Measurements from ENCODE around the gene UNC13B.

UNC13B gene

DNA sequence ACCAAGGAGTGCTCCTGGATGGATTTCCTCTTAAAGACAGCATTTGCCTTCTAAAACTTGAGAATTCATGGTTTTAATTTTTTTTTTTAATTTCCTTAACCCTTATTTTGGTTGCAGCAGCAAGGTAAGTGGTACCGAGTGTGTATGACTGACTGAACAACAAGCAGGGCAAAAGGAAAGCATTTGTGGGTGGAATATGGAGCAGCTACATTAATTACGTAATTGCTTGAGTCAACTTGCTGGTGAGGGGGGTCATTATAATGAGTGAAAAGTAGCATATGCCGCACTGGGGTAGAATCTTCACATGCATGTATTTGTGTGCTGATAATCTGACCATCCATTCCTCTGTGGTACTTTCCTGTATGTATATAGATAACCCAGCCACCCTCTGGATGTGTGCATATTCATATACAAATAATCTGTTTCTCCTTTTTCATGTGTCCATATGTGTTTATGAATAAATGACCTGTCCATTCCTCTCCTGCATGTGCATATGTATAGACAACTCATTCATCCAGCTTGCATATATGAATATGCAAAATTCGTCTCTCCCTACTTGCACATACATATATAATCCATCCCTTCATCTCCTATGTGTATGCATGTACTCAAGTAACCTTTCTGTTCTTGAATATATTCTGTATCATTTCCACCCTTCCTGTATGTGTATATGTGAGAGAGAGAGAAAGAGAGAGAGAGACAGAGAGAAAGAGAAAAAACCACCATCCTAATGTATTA, 180.6 kb downstream of the UNC13B start:
- H3K4me1 ChIP-seq (ENCODE audit: control insufficient read depth, low read depth, low read length), result peaks cover 8% of the 10 kb centered on the region
- H3K27me3 ChIP-seq (ENCODE audit: control insufficient read depth, insufficient read depth, low read length), result no peaks in the 10 kb centered on the region
- no peak overlapping the region for H3K27ac ChIP-seq (ENCODE audit: low read length)
- no peak overlapping the region for H3K9ac ChIP-seq (ENCODE audit: low read length)
- H3K36me3 ChIP-seq (ENCODE audit: control insufficient read depth, low read depth, low read length), result no peaks in the 10 kb centered on the region
- no peaks in the 10 kb centered on the region for H3K9me3 ChIP-seq (ENCODE audit: control insufficient read depth, low read depth, low read length)
- no peak overlapping the region for H3K4me3 ChIP-seq (ENCODE audit: low read length)

DNA sequence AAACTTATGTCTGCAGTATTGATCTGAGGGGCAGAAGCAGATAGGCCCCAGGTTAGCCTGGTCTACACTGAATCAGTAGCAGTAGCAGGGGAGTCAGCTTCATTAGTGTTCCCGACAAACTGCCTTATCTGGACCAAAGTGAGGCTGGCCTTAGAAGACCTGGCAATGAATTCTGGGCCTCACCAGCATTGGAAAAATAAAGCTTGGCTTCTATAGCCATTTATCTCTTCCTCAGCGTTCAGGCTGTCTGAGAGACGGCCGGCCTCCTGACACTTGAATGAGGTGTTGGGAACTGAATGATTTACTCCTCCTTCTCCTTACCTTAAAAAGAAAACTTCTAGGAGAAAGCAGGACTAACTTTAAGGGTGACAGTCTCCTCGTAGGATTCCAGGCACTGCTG, 186.3 kb downstream of the UNC13B start:
- H3K9me3 ChIP-seq (ENCODE audit: control insufficient read depth, low read depth, low read length), result no peaks in the 10 kb centered on the region
- H3K9ac ChIP-seq (ENCODE audit: low read length), result no peak overlapping the region
- no peak overlapping the region for H3K4me3 ChIP-seq (ENCODE audit: low read length)
- no peaks in the 10 kb centered on the region for H3K4me1 ChIP-seq (ENCODE audit: control insufficient read depth, low read depth, low read length)
- H3K27ac ChIP-seq (ENCODE audit: low read length), result no peak overlapping the region
- H3K27me3 ChIP-seq (ENCODE audit: control insufficient read depth, insufficient read depth, low read length), result no peaks in the 10 kb centered on the region
- H3K36me3 ChIP-seq (ENCODE audit: control insufficient read depth, low read depth, low read length), result no peaks in the 10 kb centered on the region

DNA sequence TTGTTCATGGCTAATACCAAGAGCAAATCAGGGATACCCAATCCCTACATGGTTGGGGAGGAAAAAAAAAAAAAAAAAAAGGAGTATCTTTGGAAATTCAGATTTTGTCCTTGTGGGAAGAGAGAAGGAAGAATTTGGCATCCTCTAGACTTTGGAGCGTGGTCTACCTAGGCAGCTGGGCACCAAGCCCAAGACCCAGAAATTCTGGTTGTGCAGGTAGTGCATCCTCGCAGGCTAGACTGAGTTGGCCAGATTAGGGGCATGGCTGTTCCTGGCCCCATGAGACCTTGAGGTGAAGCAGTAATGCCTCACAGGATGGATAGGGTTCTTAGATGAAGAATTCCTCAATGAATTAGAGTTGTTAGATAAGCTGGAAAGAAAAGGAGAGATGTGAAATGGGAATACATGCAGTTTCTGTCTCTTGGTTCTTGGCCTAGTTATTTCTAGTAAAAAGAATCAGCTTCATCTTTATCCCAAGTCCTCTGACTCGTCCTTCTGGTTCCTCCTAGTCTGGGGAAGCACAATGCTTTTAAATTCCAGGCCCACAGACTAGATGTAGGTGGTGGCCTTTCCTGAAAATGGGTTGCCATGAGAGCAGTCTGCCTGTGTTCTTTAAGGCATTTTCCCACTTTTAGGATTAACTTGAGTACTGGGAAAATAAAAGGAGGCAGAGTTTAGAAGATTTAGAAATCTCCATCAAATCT, 187.6 kb downstream of the UNC13B start:
- Histone ChIP-seq H3K27ac (ENCODE audit: low read length) (no peak overlapping the region), H3K4me3 (ENCODE audit: low read length) (no peak overlapping the region), H3K9ac (ENCODE audit: low read length) (no peak overlapping the region), H3K9me3 (ENCODE audit: control insufficient read depth, low read depth, low read length) (no peaks in the 10 kb centered on the region), H3K27me3 (ENCODE audit: control insufficient read depth, insufficient read depth, low read length) (no peaks in the 10 kb centered on the region), H3K4me1 (ENCODE audit: control insufficient read depth, low read depth, low read length) (no peaks in the 10 kb centered on the region), H3K36me3 (ENCODE audit: control insufficient read depth, low read depth, low read length) (no peaks in the 10 kb centered on the region)

DNA sequence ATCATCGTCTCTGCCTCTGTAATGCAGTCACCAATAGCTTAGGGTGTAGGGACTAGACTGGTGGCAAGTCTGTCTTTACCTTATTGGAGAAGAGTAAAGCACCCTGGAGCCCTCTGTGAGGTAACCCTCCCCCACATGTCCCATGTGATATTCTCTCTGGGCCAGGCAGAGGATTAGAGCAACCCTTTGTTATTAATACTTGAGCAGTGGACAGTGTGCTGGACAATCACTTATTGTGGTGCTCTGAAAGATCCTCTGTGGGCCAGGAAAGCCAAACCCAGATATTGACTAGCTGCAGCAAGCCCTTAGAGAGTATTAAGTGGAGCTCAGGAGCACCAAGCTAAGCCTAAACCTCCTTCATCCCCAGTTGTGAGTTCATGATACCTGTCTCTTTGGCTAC, 188.4 kb downstream of the UNC13B start:
- Histone ChIP-seq H3K9ac (ENCODE audit: low read length) (no peak overlapping the region), H3K4me1 (ENCODE audit: control insufficient read depth, low read depth, low read length) (no peaks in the 10 kb centered on the region), H3K27me3 (ENCODE audit: control insufficient read depth, insufficient read depth, low read length) (no peaks in the 10 kb centered on the region), H3K27ac (ENCODE audit: low read length) (no peak overlapping the region), H3K36me3 (ENCODE audit: control insufficient read depth, low read depth, low read length) (no peaks in the 10 kb centered on the region), H3K9me3 (ENCODE audit: control insufficient read depth, low read depth, low read length) (no peaks in the 10 kb centered on the region), H3K4me3 (ENCODE audit: low read length) (no peak overlapping the region)

DNA sequence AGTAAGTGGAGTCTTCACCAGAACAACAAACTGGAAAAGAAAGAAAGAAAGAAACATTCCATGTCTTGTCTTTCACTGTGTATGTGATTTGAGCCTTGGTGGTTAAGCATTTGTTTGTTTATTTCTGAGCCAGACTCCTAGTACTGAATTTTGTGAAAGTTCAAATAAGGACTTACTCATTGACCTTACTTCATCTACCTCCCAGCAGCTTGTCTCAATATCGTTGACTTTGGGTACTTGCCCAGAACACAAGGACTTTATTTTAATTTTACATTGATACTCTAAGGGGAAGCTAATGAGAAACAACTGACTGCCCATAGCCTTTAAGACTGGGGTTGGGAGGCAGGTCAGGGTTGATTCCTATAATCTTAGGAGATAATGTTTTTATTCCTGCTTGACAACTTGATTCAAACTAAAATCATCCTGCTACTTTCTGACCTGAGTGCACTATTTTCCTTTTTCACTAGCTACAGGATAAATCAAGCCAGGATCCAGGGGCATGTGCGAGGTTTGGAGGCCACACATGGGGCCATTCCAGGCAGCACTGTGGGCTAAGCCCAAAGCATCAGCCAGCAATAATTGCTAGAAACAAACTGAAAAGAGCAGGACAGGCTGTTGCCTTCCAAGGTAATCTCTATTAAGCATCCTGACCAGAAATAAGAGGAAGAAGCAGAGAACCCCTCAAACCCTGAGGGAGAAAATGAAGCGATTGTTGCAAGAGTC, 189.2 kb downstream of the UNC13B start:
- H3K9ac ChIP-seq (ENCODE audit: low read length), result no peak overlapping the region
- no peaks in the 10 kb centered on the region for H3K4me1 ChIP-seq (ENCODE audit: control insufficient read depth, low read depth, low read length)
- H3K4me3 ChIP-seq (ENCODE audit: low read length), result no peak overlapping the region
- no peaks in the 10 kb centered on the region for H3K9me3 ChIP-seq (ENCODE audit: control insufficient read depth, low read depth, low read length)
- H3K27me3 ChIP-seq (ENCODE audit: control insufficient read depth, insufficient read depth, low read length), result no peaks in the 10 kb centered on the region
- no peak overlapping the region for H3K27ac ChIP-seq (ENCODE audit: low read length)
- H3K36me3 ChIP-seq (ENCODE audit: control insufficient read depth, low read depth, low read length), result no peaks in the 10 kb centered on the region

DNA sequence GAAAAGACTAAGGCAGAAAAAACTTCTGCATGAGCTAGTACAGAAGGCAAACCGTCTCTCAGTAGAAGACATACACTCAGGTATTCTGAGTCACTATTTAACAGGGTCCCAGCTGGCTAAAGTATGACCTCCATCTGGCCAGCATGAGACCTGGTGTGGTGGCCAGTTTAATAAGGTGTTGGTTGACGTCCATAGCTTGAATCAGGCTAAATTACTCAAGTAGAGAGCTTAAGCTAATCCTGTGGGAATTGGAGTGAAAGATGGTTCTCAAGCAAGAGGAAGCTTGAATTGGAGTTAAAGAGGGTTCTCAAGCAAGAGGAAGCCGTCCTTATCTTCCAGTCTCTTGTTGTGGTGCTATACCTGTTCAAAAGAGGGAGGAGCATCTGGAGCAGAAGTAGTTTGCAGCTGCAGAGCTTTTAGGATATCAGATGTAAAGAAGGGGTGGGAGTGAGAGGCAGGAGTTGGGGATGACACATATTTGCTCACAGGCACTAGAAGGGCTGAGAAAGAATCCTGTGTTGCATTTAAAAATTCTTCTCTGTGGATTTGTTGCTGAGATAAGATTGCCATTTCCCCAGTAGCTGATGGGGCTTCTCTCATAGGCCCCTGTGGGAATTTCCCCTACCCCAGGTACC, 192.0 kb downstream of the UNC13B start:
- no peaks in the 10 kb centered on the region for H3K27me3 ChIP-seq (ENCODE audit: control insufficient read depth, insufficient read depth, low read length)
- H3K4me1 ChIP-seq (ENCODE audit: control insufficient read depth, low read depth, low read length), result no peaks in the 10 kb centered on the region
- no peak overlapping the region for H3K27ac ChIP-seq (ENCODE audit: low read length)
- no peak overlapping the region for H3K9ac ChIP-seq (ENCODE audit: low read length)
- H3K9me3 ChIP-seq (ENCODE audit: control insufficient read depth, low read depth, low read length), result no peaks in the 10 kb centered on the region
- H3K4me3 ChIP-seq (ENCODE audit: low read length), result no peak overlapping the region
- H3K36me3 ChIP-seq (ENCODE audit: control insufficient read depth, low read depth, low read length), result no peaks in the 10 kb centered on the region

DNA sequence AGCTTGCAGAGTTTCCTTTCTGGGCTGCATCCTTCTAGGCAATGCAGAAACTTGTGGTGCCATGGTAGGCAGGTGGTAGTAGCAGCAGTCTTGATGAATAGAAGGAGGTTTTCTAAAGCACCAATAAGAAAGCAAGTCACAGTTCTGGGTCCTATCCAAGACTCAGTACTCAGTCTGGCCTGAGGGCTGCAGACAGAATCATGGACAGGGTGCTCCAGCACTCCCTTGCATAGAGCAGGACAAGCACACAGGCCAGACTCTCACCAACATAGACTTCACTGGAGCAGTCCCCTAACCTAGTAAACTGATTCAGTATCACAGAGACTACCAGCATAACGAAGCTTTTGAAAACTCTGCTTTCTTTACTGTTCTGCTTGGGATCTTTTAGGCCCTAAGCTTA, 194.1 kb downstream of the UNC13B start:
- Histone ChIP-seq H3K4me3 (ENCODE audit: low read length) (no peak overlapping the region), H3K9ac (ENCODE audit: low read length) (no peak overlapping the region), H3K9me3 (ENCODE audit: control insufficient read depth, low read depth, low read length) (no peaks in the 10 kb centered on the region), H3K27me3 (ENCODE audit: control insufficient read depth, insufficient read depth, low read length) (no peaks in the 10 kb centered on the region), H3K27ac (ENCODE audit: low read length) (no peak overlapping the region), H3K4me1 (ENCODE audit: control insufficient read depth, low read depth, low read length) (no peaks in the 10 kb centered on the region), H3K36me3 (ENCODE audit: control insufficient read depth, low read depth, low read length) (no peaks in the 10 kb centered on the region)

DNA sequence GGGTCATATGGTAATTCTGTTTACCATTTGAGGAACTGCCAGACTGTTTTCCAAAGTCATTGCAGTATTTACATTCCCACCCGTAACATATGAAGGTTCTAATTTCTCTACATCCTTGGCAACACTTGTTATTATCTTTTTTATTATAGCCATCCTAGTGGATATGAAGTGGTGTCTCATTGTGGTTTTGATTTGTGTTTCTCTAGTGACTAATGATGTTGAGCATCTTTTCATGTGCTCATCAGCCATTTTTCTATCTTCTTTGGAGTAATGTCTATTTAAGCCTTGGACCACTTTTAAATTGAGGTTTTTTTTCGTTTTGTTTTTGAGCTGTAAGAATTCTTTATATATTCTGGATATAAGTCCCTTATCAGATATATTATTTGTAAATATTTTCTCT, 195.3 kb downstream of the UNC13B start:
- Histone ChIP-seq H3K4me1 (ENCODE audit: control insufficient read depth, low read depth, low read length) (no peaks in the 10 kb centered on the region), H3K27me3 (ENCODE audit: control insufficient read depth, insufficient read depth, low read length) (no peaks in the 10 kb centered on the region), H3K36me3 (ENCODE audit: control insufficient read depth, low read depth, low read length) (no peaks in the 10 kb centered on the region), H3K4me3 (ENCODE audit: low read length) (no peak overlapping the region), H3K9me3 (ENCODE audit: control insufficient read depth, low read depth, low read length) (no peaks in the 10 kb centered on the region), H3K27ac (ENCODE audit: low read length) (no peak overlapping the region), H3K9ac (ENCODE audit: low read length) (no peak overlapping the region)

DNA sequence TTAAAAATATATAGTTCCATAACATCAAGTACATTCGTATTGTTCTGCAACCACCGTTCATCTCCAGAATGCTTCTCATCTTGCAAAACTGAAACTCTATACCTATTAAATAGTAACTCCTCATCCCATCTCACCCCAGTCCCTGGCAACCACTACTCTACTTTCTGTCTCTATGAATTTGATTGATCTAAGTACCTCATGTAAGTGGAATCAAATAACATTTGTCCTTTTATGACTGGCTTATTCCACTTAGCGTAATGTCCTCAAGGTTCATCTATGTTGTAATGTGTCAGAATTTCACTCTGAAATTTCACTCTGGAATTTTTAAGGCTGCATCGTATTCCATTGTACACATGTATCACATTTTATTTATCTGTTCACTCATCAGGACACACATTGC, 196.0 kb downstream of the UNC13B start:
- H3K9ac ChIP-seq (ENCODE audit: low read length), result no peak overlapping the region
- H3K9me3 ChIP-seq (ENCODE audit: control insufficient read depth, low read depth, low read length), result no peaks in the 10 kb centered on the region
- H3K36me3 ChIP-seq (ENCODE audit: control insufficient read depth, low read depth, low read length), result no peaks in the 10 kb centered on the region
- H3K4me1 ChIP-seq (ENCODE audit: control insufficient read depth, low read depth, low read length), result no peaks in the 10 kb centered on the region
- H3K4me3 ChIP-seq (ENCODE audit: low read length), result no peak overlapping the region
- H3K27me3 ChIP-seq (ENCODE audit: control insufficient read depth, insufficient read depth, low read length), result no peaks in the 10 kb centered on the region
- H3K27ac ChIP-seq (ENCODE audit: low read length), result no peak overlapping the region

DNA sequence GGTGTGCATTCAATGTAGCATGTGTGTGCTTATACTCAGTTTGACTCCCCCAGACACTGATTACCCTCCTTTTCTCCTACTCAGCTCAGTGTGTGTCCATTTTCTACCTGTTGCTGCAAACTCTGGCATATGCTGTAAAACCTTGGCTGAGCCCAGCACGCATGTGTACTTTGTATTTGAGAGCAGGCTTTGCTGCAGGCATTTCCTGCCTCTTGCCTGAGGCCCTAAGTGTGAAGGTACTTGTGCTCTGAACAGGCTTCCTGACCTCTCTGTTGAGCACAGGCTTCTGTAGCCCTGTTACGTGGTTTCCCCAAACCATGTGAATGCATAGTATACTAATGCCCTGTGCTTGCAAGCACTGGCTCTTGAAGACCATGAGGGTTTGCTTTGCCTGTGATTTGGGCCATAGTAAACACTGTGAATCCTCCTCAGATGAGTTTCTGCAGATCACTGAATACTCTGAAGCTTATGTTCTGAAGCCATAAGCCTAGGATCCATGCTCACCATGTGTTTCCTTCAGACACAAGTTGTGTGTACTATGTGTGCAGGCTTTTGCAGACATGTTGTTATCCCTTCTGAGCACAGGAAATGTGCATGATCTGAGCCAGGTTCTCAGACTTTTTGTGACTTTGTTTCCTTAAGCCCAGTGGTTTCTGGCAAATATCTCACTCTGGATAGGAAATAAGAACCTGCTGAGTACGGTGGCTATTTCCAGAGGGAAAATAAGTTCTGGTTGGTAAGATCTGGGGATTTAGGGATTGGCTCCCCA, 203.2 kb downstream of the UNC13B start:
- H3K9me3 ChIP-seq (ENCODE audit: control insufficient read depth, low read depth, low read length), result no peaks in the 10 kb centered on the region
- no peaks in the 10 kb centered on the region for H3K4me1 ChIP-seq (ENCODE audit: control insufficient read depth, low read depth, low read length)
- H3K36me3 ChIP-seq (ENCODE audit: control insufficient read depth, low read depth, low read length), result no peaks in the 10 kb centered on the region
- no peak overlapping the region for H3K27ac ChIP-seq (ENCODE audit: low read length)
- H3K9ac ChIP-seq (ENCODE audit: low read length), result no peak overlapping the region
- H3K27me3 ChIP-seq (ENCODE audit: control insufficient read depth, insufficient read depth, low read length), result no peaks in the 10 kb centered on the region
- H3K4me3 ChIP-seq (ENCODE audit: low read length), result no peak overlapping the region

DNA sequence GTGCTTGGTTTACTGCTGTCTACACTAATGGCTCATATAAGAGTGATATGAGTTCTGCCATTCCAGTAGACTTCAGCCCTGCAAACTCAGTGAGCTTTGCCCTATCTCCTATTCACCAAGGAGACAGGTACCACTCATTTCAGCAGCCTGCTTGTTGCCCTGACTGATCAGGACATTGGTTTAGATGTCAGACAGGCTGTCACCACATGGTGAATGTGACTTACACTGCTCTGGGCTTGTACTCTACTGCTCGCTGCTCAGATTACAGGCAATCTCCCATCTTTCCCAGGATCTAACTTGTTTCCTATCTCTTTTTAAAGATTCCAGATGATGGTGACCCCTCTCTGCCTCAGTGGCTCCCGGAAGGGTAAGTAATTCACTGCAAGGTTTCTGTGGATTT, 204.8 kb downstream of the UNC13B start:
- H3K4me1 ChIP-seq (ENCODE audit: control insufficient read depth, low read depth, low read length), result no peaks in the 10 kb centered on the region
- H3K36me3 ChIP-seq (ENCODE audit: control insufficient read depth, low read depth, low read length), result no peaks in the 10 kb centered on the region
- H3K9me3 ChIP-seq (ENCODE audit: control insufficient read depth, low read depth, low read length), result no peaks in the 10 kb centered on the region
- H3K9ac ChIP-seq (ENCODE audit: low read length), result no peak overlapping the region
- no peak overlapping the region for H3K4me3 ChIP-seq (ENCODE audit: low read length)
- H3K27me3 ChIP-seq (ENCODE audit: control insufficient read depth, insufficient read depth, low read length), result no peaks in the 10 kb centered on the region
- no peak overlapping the region for H3K27ac ChIP-seq (ENCODE audit: low read length)

Measured in iPS-18a (cell line).